Thoracic aorta (tissue), 2 donors: Measurements from ENCODE around the gene SPOCK1. TPM values are rescaled to one million over a fixed set of nuclear protein-coding genes. Genes with fewer than 3 reads are reported as not detected.

Experiments
- ATAC-seq: fragments of 150-250 bp; one replicate; pipeline ENCODE4 v1.8.0; 2017; ENCODE audit warnings: low read depth; ENCODE audit not compliant: insufficient number of reproducible peaks, low FRiP score
- DNase-seq: peaks from one replicate; pipeline ENCODE4 v3.0.0-alpha.2; 2020; ENCODE audit warnings: low spot score
- H3K27ac ChIP-seq, 2 donors: fragments of 200-600 bp; sonication (generic); 1 replicate in 1 of 2; 2 replicates in 1 of 2; pipeline ENCODE4 v1.5.1; 2016; ENCODE audit warnings: mild to moderate bottlenecking in 2 of 2, moderate library complexity in 2 of 2
- H3K27me3 ChIP-seq: fragments of 200-600 bp; sonication (generic); replicated peaks from 2 replicates; pipeline ENCODE4 v1.6.0; 2016; ENCODE audit warnings: mild to moderate bottlenecking; ENCODE audit not compliant: insufficient read depth
- H3K36me3 ChIP-seq: fragments of 200-600 bp; sonication (generic); one replicate; pipeline ENCODE4 v1.5.1; 2016
- H3K4me1 ChIP-seq, 2 donors: fragments of 200-600 bp; sonication (generic); 1 replicate in 1 of 2; 2 replicates in 1 of 2; pipeline versions ENCODE4 v1.5.1 to v1.6.0; 2016; ENCODE audit warnings: low read depth in 2 of 2, mild to moderate bottlenecking in 1 of 2; ENCODE audit not compliant: control insufficient read depth in 1 of 2
- H3K4me3 ChIP-seq: fragments of 200-600 bp; sonication (generic); 2 replicates; pipeline ENCODE4 v1.5.1; 2016; ENCODE audit warnings: mild to moderate bottlenecking
- H3K9me3 ChIP-seq: fragments of 200-600 bp; sonication (generic); 2 replicates; pipeline ENCODE4 v1.5.1; 2016
- CTCF ChIP-seq: fragments of 200-600 bp; sonication (generic); IDR thresholded peaks from one replicate; pipeline ENCODE4 v1.5.1; 2019; ENCODE audit warnings: antibody characterized with exemption
- total RNA-seq, 2 donors: library from RNA; depleted of rRNA; stranded (reverse); fragments of >200 nt; gene quantifications; one replicate each; pipeline versions ENCODE4 v1.1.0 to v1.2.3, GENCODE V29; 2016

The SPOCK1 gene
- total RNA-seq, 2 donors from 2014 or later = 25.2 to 43.2 TPM

GRCh38 chr5:137375741-137376526, 123.2 kb downstream of the SPOCK1 start:
- no peak overlapping the region for H3K27ac ChIP-seq
- no peaks in the 10 kb centered on the region for H3K27me3 ChIP-seq
- no peaks in the 10 kb centered on the region for H3K36me3 ChIP-seq
- no peak for TF ChIP-seq CTCF
- DNase-seq = no peak
- no peak for ATAC-seq
- H3K4me3 ChIP-seq = no peak overlapping the region
- no peaks in the 10 kb centered on the region for H3K9me3 ChIP-seq
- peaks cover 0 to 15% of the 10 kb centered on the region in 2 donors for H3K4me1 ChIP-seq

- no peaks in the 10 kb centered on the region for H3K36me3 ChIP-seq
- no peaks in the 10 kb centered on the region for H3K27me3 ChIP-seq
- H3K27ac ChIP-seq = no peak overlapping the region
- peaks cover 0 to 15% of the 10 kb centered on the region in 2 donors for H3K4me1 ChIP-seq
- H3K4me3 ChIP-seq = no peak overlapping the region
- no peak for TF ChIP-seq CTCF
- DNase-seq = no peak
- ATAC-seq = no peak
- no peaks in the 10 kb centered on the region for H3K9me3 ChIP-seq
Observed at GRCh38 chr5:137374110-137374714, 124.9 kb downstream of the SPOCK1 start.

GRCh38 chr5:137372773-137373160, 126.4 kb downstream of the SPOCK1 start:
- ATAC-seq = no peak
- no peak overlapping the region for H3K4me3 ChIP-seq
- H3K4me1 ChIP-seq = peaks cover 0 to 15% of the 10 kb centered on the region in 2 donors
- no peak overlapping the region for H3K27ac ChIP-seq
- H3K36me3 ChIP-seq = no peaks in the 10 kb centered on the region
- no peak for TF ChIP-seq CTCF
- DNase-seq = no peak
- no peaks in the 10 kb centered on the region for H3K27me3 ChIP-seq
- H3K9me3 ChIP-seq = no peaks in the 10 kb centered on the region

- Histone ChIP-seq H3K27ac (no peak overlapping the region), H3K4me1 (peaks cover 0 to 9% of the 10 kb centered on the region in 2 donors), H3K9me3 (no peaks in the 10 kb centered on the region), H3K36me3 (no peaks in the 10 kb centered on the region), H3K27me3 (no peaks in the 10 kb centered on the region), H3K4me3 (no peak overlapping the region)
- TF ChIP-seq CTCF = no peak
- DNase-seq (no peak), ATAC-seq (no peak)
Observed at GRCh38 chr5:137372016-137372772, 126.9 kb downstream of the SPOCK1 start.
